HG02885 (cell line): ENCODE data around the gene IQSEC3.
"Not testable (repeated sequence)": the region's sequence is repeated elsewhere in the genome, so short reads cannot be mapped to it uniquely, and the experiment has no call there.

Source experiments
- ATAC-seq: cut with Tn5 transposase; IDR thresholded peaks from one replicate; pipeline ENCODE4 v1.9.1; 2021; ENCODE audit warnings: mild to moderate bottlenecking; ENCODE audit not compliant: unreplicated experiment, poor library complexity

Gene IQSEC3

DNA sequence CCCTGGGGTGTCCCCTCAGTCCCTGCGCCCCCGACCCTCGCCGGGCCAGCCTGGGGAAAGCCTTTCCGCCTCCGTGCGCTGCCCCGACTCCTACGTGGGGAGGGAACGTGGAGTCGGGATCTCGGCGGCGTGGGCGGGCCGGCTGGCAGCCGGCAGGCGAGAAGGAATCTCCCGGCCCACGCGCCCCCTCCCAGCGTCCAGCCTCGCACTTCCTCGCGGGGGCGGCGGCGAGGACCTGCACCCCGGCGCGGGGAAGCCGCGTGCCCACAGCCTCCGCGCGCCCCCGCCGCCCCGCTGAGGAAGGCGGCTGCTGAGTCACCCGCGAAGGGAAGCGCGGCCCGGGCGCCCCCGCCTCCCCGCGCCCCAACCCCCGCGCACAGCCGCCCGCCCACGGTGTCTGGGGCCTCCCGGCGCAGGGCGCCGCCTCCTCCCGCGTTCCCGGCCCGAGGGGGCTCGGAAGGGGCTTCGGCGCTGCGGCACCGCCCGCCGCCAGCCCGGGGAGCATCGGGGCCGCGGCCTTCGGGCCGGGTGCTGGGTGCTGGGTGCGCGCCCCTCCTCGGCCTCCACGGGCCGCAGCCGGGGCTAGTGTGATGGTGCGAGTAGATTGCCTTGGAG, 11.3 kb downstream of the IQSEC3 start:
- not testable (repeated sequence) for ATAC-seq

GRCh38 chr12:78981-79380, 12.4 kb downstream of the IQSEC3 start:
- ATAC-seq = no peak

DNA sequence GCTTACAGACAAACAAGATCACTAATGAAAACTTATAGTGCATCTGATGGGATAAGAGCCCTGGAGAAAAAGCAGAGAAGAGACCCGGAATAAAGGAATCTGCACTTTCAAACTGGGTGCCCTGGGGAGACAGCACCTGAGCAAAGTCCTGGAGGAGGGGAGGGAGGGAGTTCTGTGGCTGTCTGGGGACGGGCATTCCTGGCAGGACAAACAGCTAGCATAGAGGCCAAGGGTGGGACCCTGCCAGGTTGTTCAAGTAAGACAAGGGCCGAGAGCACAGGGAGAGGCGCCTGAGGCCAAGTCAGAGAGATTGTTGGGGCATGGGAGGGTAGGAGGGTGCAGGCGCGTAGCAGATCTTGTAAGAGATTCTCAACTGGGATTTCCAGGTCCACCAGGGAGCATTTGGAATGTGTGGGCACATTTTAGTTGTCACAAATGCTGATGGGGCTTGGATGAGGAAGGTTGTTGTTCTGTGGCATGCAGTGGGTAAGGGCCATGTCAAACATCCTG, 14.2 kb downstream of the IQSEC3 start:
- no peak for ATAC-seq

GRCh38 chr12:82740-83139, 16.2 kb downstream of the IQSEC3 start:
- ATAC-seq = no peak

DNA sequence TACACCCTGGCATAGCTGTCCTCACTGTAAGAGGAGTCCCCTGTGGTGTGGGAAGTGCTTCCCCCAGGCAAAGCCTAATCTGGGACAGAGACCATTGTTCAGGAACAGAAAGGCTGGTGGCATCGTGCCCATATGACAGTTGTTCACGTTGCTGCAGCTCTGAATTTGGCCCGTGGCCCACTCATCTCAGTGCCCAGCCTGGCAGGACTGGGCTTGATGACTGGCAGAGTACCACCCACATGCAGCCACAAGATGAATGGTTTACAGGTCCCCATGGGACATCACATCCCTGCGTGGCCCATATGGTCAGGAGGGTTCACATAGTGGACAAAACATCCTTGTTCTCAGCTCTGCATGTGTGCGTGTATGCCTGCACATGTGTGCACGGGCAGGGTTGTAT, 17.5 kb downstream of the IQSEC3 start:
- no peak for ATAC-seq

GRCh38 chr12:85191-85666, 18.7 kb downstream of the IQSEC3 start:
- ATAC-seq = no peak

GRCh38 chr12:87315-87714, 20.7 kb downstream of the IQSEC3 start:
- no peak for ATAC-seq

GRCh38 chr12:87856-88255, 21.3 kb downstream of the IQSEC3 start:
- ATAC-seq = no peak

DNA sequence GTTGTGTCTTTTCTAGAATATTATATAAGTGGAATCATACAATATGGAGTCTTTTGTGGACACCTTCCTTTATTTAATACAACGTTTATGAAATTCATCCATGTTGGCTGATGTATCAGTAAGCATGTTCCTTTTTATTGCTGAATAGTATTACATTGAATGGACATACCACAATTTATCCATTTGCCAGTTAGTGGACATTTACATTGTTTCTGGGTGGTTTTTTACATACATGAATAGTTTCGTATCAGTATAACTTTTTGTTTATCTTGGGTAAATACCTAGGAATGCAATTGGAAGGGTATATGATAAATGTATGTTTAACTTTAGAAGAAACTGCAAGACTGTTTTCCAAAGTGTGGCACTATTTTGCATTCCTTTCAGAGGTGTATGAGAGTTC, 23.1 kb downstream of the IQSEC3 start:
- ATAC-seq = no peak

GRCh38 chr12:91213-91612, 24.6 kb downstream of the IQSEC3 start:
- ATAC-seq = no peak

- no peak for ATAC-seq
Observed at GRCh38 chr12:93266-94005, 26.9 kb downstream of the IQSEC3 start.

DNA sequence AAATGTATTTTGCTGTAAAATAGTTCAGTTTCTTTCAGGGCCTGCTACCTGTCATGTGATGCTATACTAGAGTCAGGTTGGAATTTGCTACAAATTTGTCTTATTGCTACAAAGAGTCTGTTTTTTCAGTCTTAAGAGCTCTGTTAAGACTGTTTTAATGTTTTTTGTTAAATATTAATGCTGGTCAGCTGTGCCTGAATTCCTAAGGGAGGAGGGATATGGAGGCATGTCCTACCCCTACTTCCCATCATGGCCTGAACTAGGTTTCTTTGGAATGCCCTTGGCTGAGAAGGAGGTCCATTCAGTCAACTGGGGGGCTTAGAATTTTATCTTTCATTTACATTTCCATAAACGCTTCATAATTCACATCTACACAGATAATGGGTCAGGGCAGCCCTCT, 30.0 kb downstream of the IQSEC3 start:
- ATAC-seq = no peak

- ATAC-seq = no peak
Observed at GRCh38 chr12:98924-99352, 32.4 kb downstream of the IQSEC3 start.

DNA sequence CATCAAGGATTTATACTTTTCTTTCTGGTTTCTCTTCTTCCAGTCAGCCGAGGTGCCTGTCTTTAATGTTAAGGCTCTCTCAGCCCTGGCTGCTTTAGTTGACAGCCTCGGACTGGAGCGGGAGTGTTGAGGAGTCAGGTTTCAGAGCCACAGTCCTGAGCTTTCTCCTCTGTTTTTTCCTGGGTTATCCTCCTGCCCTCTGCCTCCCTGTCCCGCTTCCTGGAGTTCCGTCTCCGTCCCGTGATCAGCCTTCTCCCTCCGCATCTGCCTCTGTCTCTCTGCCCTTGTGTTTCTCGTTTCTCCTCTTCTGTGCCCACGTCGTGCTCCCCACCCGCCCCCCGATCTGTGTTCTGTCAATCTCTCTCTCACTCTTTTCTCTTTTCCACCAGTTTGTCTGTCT, 33.0 kb downstream of the IQSEC3 start:
- no peak for ATAC-seq

GRCh38 chr12:101969-102878, 35.7 kb downstream of the IQSEC3 start:
- ATAC-seq = no peak

GRCh38 chr12:102879-103168, 36.3 kb downstream of the IQSEC3 start:
- no peak for ATAC-seq

- ATAC-seq = no peak
Observed at GRCh38 chr12:103169-103981, 36.8 kb downstream of the IQSEC3 start.

DNA sequence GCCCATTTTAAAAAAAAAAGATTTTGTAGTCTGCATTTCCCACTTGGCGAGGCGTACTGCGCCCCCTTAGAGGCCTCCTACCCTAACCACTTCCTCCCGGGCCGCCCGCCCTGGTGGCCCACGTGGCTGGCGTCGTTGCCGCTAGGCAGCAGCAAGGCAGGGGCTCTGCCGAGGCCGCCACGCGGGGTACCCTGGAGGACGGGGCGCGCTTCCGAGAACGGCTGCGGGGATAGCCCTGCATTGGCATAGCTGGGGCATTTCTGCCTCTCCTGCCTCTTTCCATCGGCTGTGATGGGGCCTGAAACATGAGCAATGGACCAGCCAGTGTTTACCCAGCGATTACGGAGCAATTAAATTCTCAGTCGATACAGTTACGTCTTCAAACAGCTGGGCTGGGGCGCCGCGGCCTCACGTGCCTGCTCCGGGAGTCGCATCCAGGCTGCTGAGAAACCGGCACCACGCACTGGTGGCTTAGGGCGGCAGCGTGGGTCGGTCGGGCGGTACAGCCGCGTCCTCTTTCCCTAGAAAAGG, 38.0 kb downstream of the IQSEC3 start:
- ATAC-seq = no peak

GRCh38 chr12:105696-106095, 39.1 kb downstream of the IQSEC3 start:
- ATAC-seq = peak; percentile 12

- peak; percentile 91 for ATAC-seq
Observed at GRCh38 chr12:106118-106591, 39.6 kb downstream of the IQSEC3 start.
